NK-92 treated with Interleukin-12 subunit alpha and Interleukin-12 subunit beta, amount 100 ng/mL, for 24 hours (cell line): Measurements from ENCODE around the gene ERCC1.

ENCODE experiments used
- DNase-seq: peaks from one replicate; lab custom pipeline; 2025; lab: John Stamatoyannopoulos, UW

Gene ERCC1

GRCh38 chr19:45405435-45406225 lies 18.1 kb downstream of the ERCC1 start:
- peak; percentile 73 for DNase-seq

GRCh38 chr19:45404557-45405434 lies 18.9 kb downstream of the ERCC1 start, which contains the start of gene PPP1R13L:
PPP1R13L (minus strand) TSS chr19:45405069; CDS start chr19:45398318, 6,751 bp downstream.
- no peak for DNase-seq

GRCh38 chr19:45403781-45404556 lies 19.7 kb downstream of the ERCC1 start:
- DNase-seq, result no peak

- DNase-seq, result no peak
Observed at GRCh38 chr19:45403272-45403671, 20.4 kb downstream of the ERCC1 start.

- no peak for DNase-seq
Observed at GRCh38 chr19:45402298-45403061, 21.2 kb downstream of the ERCC1 start.

GRCh38 chr19:45401815-45402214 lies 21.9 kb downstream of the ERCC1 start:
- DNase-seq, result no peak

GRCh38 chr19:45400192-45400591 lies 23.5 kb downstream of the ERCC1 start:
- no peak for DNase-seq

- no peak for DNase-seq
Observed at GRCh38 chr19:45395821-45396617, 27.7 kb downstream of the ERCC1 start.

- no peak for DNase-seq
Observed at GRCh38 chr19:45391871-45392665, 31.6 kb downstream of the ERCC1 start.

GRCh38 chr19:45391346-45391745 lies 32.4 kb downstream of the ERCC1 start:
- no peak for DNase-seq

- DNase-seq, result no peak
Observed at GRCh38 chr19:45385392-45386221, 38.1 kb downstream of the ERCC1 start.

- DNase-seq, result no peak
Observed at GRCh38 chr19:45382426-45382825, 41.3 kb downstream of the ERCC1 start.

- no peak for DNase-seq
Observed at GRCh38 chr19:45380107-45380506, 43.6 kb downstream of the ERCC1 start.

GRCh38 chr19:45376045-45376724 lies 47.5 kb downstream of the ERCC1 start:
- DNase-seq, result no peak

GRCh38 chr19:45370410-45371204 lies 53.1 kb downstream of the ERCC1 start, which contains the start of gene ERCC2:
ERCC2 (minus strand) TSS chr19:45370573; CDS start chr19:45370540, 33 bp downstream.
- peak; percentile 96 for DNase-seq

- no peak for DNase-seq
Observed at GRCh38 chr19:45368737-45369340, 54.9 kb downstream of the ERCC1 start.

- DNase-seq, result no peak
Observed at GRCh38 chr19:45368127-45368526, 55.6 kb downstream of the ERCC1 start.
